ENCODE results near the gene RTTN. TPM values are rescaled to one million over a fixed set of nuclear protein-coding genes. Genes with fewer than 3 reads are reported as not detected.

The RTTN gene
- total and polyA plus RNA-seq, 2 of the 13 experiments (the other 11 are each of a cell fraction or from before 2014, with no cell fraction given): 5.4 to 18.7 TPM

DNA sequence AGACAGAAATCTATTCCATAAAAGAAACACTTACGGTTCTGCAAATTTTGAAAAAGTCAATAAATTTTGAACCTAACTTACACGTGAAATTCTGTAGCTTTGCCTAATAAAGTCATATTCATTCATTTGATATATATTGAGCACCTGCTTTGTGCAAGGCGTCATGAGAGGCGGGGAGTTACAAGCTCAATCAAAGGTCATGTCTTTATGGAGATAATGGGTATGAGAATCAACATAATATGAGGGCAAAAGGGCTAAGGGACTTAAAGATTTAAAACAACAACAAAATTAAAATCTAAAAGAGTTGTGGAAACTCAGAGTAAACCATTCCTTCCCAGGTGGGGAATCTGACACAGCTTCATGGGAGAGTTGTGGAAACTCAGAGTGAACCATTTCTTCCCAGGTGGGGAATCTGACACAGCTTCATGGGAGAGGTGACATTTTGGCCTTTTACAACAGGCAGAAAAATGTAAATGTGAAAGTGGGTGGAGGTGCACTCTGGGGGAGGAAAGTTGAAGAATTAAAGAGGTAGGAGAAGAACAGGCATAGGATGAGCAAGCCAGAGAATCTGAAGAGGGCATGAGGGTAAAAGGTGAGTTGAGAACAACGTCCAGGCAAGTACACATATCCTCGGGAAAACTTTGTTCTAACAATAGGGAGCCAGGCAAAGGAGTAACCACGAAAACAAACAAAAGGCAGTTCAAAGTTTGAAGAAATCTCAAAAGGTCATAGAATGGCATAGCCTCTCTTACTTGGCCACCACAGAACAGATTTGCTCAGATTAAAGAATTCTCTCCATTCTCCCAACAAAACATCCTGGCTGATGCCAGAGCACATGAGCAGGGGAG is 208.3 kb downstream of the RTTN start (continued):
- no peak for TF ChIP-seq TAF1 (CRISPR knock-in tag; IDR thresholded peaks at IDR 0.05)
- peak; percentile 59; the same call in 1 of the 2 replicates for TF ChIP-seq POGZ (CRISPR knock-in tag; IDR thresholded peaks at IDR 0.05)
- TF ChIP-seq MIXL1 (CRISPR knock-in tag; IDR thresholded peaks at IDR 0.05): no peak
- no peak for TF ChIP-seq E2F1 (CRISPR knock-in tag; IDR thresholded peaks at IDR 0.05)

- POLR2A ChIA-PET: no interaction called here
- 98% methylated on average over 2 of the region's 2 CpGs for WGBS (ENCODE audit: low lambda C conversion rate)
Measured at GRCh38 chr18:69996417-69996816, 209.1 kb downstream of the RTTN start.

More at GRCh38 chr18:69996417-69996816, 209.1 kb downstream of the RTTN start:
- H4K20me1 ChIP-seq (ENCODE audit: insufficient read depth, low read length): no peaks in the 10 kb centered on the region
- H3K4me1 ChIP-seq (ENCODE audit: insufficient read depth, low read length): peaks cover 15% of the 10 kb centered on the region
- no peak overlapping the region for H3K4me2 ChIP-seq (ENCODE audit: low read depth, low read length)
- H3K4me3 ChIP-seq (replicated peaks in 1 of 3; ENCODE audit: insufficient read depth in 1 of 3, low read depth in 2 of 3, low read length in 3 of 3): no peak overlapping the region
- H2AFZ ChIP-seq (ENCODE audit: low read length): no peak overlapping the region
- no peak overlapping the region for H3K27ac ChIP-seq (ENCODE audit: extremely low read length, insufficient read depth, low read length)
- H3K9me3 ChIP-seq (ENCODE audit: low read length): no peaks in the 10 kb centered on the region
- no peak for FAIRE-seq
- BruUV-seq (replicated peaks): no TSS peak
- TF ChIP-seq CSRNP2 (CRISPR knock-in tag; conservative IDR thresholded peaks at IDR 0.05; ENCODE audit: low read depth) (no peak), ZKSCAN8 (CRISPR knock-in tag; IDR thresholded peaks at IDR 0.05; ENCODE audit: borderline replicate concordance) (no peak), ZNF563 (CRISPR knock-in tag; IDR thresholded peaks at IDR 0.05) (no peak), THAP11 (CRISPR knock-in tag; IDR thresholded peaks at IDR 0.05) (no peak), NR2F1 (CRISPR knock-in tag; IDR thresholded peaks at IDR 0.05) (no peak), ESRRA (CRISPR knock-in tag; IDR thresholded peaks at IDR 0.05; ENCODE audit: low read depth) (no peak), GMEB2 (CRISPR knock-in tag; IDR thresholded peaks at IDR 0.05; ENCODE audit: low read depth) (no peak), JDP2 (CRISPR knock-in tag; IDR thresholded peaks at IDR 0.05; ENCODE audit: borderline replicate concordance) (no peak), ZNF331 (CRISPR knock-in tag; IDR thresholded peaks at IDR 0.05) (no peak), ELF1 (CRISPR knock-in tag; IDR thresholded peaks at IDR 0.05) (no peak), SMAD9 (CRISPR knock-in tag; IDR thresholded peaks at IDR 0.05) (no peak), MBNL3 (CRISPR knock-in tag; conservative IDR thresholded peaks at IDR 0.05) (no peak)
- TF ChIP-seq, protein P1, sequence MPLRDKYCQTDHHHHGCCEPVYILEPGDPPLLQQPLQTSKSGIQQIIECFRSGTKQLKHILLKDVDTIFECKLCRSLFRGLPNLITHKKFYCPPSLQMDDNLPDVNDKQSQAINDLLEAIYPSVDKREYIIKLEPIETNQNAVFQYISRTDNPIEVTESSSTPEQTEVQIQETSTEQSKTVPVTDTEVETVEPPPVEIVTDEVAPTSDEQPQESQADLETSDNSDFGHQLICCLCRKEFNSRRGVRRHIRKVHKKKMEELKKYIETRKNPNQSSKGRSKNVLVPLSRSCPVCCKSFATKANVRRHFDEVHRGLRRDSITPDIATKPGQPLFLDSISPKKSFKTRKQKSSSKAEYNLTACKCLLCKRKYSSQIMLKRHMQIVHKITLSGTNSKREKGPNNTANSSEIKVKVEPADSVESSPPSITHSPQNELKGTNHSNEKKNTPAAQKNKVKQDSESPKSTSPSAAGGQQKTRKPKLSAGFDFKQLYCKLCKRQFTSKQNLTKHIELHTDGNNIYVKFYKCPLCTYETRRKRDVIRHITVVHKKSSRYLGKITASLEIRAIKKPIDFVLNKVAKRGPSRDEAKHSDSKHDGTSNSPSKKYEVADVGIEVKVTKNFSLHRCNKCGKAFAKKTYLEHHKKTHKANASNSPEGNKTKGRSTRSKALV (CRISPR knock-in tag; IDR thresholded peaks at IDR 0.05): no peak
- H3K9ac ChIP-seq (ENCODE audit: insufficient read depth, low read depth, low read length): no peak overlapping the region
- no peak for ATAC-seq
- intact Hi-C loops (cut with micrococcal nuclease; ENCODE audit: unreplicated experiment) (no loop called here), in situ Hi-C loops (cut with HindIII; ENCODE audit: extremely low pct_ligation_motif_present, low pct_unique_long_range_greater_than_20kb) (no loop called here)
- H3K36me3 ChIP-seq (replicated peaks in 1 of 2; ENCODE audit: control insufficient read depth in 1 of 2, insufficient read depth in 2 of 2, low read length in 2 of 2): 0 out of 5 replicates have a peak, but pooled peaks cover 0 to 3% of the 10 kb centered on the region in 2 experiments
- no peaks in the 10 kb centered on the region for H3K79me2 ChIP-seq (ENCODE audit: insufficient read depth, low read length)
- no peaks in the 10 kb centered on the region for H3K27me3 ChIP-seq (ENCODE audit: control insufficient read depth in 1 of 2, insufficient read depth in 2 of 2, low read length in 2 of 2)
- DNase-seq (ENCODE audit: low spot score): no peak
- CTCF ChIA-PET (ENCODE audit: low intra/inter-chr PET ratio, low total read pairs): no interaction called here
